HEK293T (cell line): ENCODE results near the gene TOP3B.

Experiments used
- FOXA1 ChIP-seq: fragments of 450-650 bp; IDR thresholded peaks from 2 replicates; pipeline ENCODE4 v1.6.1; 2016; ENCODE audit warnings: mild to moderate bottlenecking
- FOXK2 ChIP-seq: fragments of 450-650 bp; IDR thresholded peaks from 2 replicates; pipeline ENCODE4 v1.6.1; 2016; ENCODE audit warnings: mild to moderate bottlenecking
- SUZ12 ChIP-seq: fragments of 450-650 bp; IDR thresholded peaks from 2 replicates; pipeline ENCODE4 v1.6.1; 2016; ENCODE audit warnings: mild to moderate bottlenecking
- ZNF384 ChIP-seq: fragments of 450-650 bp; IDR thresholded peaks from 2 replicates; pipeline ENCODE4 v1.6.1; 2016

GRCh38 chr22:21951062-21951461 is 31.5 kb downstream of the TOP3B start:
- TF ChIP-seq ZNF384 = no peak
- TF ChIP-seq FOXA1 = no peak
- no peak for TF ChIP-seq SUZ12
- no peak for TF ChIP-seq FOXK2
